ENCODE results near the gene ERAS. TPM values are rescaled to one million over a fixed set of nuclear protein-coding genes. Genes with fewer than 3 reads are reported as not detected.

ERAS gene
- total and polyA plus RNA-seq, 2 donors (not counting 3 experiments of a cell fraction or from before 2014, with no cell fraction given), result 0.14 TPM; not detected in 1

DNA sequence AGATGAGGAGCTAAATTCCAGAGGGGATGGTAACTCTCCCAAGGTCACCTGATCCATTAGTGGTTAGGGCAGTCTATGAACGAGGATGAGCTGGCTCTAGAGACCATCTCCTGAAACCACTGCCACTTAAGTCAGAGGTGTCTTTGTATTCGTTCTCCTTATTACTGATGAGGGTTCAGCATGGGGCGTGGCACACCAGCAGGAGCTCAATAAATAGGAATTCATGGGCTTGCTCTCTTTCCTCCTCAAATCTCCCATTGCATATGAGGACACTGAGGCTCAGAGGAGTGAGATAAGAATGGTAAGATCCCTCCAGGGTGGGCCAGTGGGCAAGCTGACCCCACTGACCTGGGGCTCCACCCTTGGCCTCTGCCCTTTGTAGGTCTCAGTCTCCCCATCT lies 41.6 kb upstream of the ERAS start:
- ChIA-PET POLR2A (interaction anchor here (0.5 kb wide), 1 partner anchor 174 kb away, joined by 6 read pairs; no protein-coding TSS in a partner anchor), CTCF (interaction anchor here (0.6 kb wide), 1 partner anchor 83 kb away, joined by 3 read pairs; no protein-coding TSS in a partner anchor)
- Histone ChIP-seq H3K27me3 (ENCODE audit: control insufficient read depth in 2 of 2, insufficient read depth in 2 of 2, low read length in 2 of 2) (no peaks in the 10 kb centered on the region), H3K9me1 (replicated peaks; ENCODE audit: control insufficient read depth, extremely low read depth, insufficient read depth, low read length) (no peaks in the 10 kb centered on the region), H3K4me1 (ENCODE audit: control insufficient read depth, extremely low read depth, insufficient read depth, low read length) (no peaks in the 10 kb centered on the region), H4K20me1 (replicated peaks; ENCODE audit: control insufficient read depth, extremely low read depth, insufficient read depth, low read length) (no peaks in the 10 kb centered on the region), H3K79me2 (ENCODE audit: control insufficient read depth, insufficient read depth, low read length) (no peaks in the 10 kb centered on the region), H3K4me3 (replicated peaks in 1 of 3; ENCODE audit: insufficient read depth in 1 of 3, low read depth in 1 of 3, low read length in 3 of 3) (no peak overlapping the region), H3K4me2 (ENCODE audit: insufficient read depth, low read length) (no peak overlapping the region), H3K27ac (ENCODE audit: insufficient read depth, low read depth, low read length) (no peak overlapping the region), H3K36me3 (ENCODE audit: control insufficient read depth in 2 of 2, extremely low read depth in 1 of 2, insufficient read depth in 2 of 2, low read length in 2 of 2) (no peaks in the 10 kb centered on the region), H3K9ac (replicated peaks; ENCODE audit: extremely low read depth, insufficient read depth, low read length) (no peak overlapping the region), H3K9me3 (replicated peaks; ENCODE audit: control insufficient read depth, insufficient read depth, low read length) (no peaks in the 10 kb centered on the region), H2AFZ (ENCODE audit: low read depth, low read length) (no peak overlapping the region)
- TF ChIP-seq EZH2 (IDR thresholded peaks at IDR 0.05; ENCODE audit: borderline replicate concordance, low read depth, low read length, severe bottlenecking) (no peak), FOS (IDR thresholded peaks at IDR 0.05; ENCODE audit: borderline replicate concordance, insufficient read depth, low read length) (no peak), POLR2AphosphoS5 (IDR thresholded peaks at IDR 0.05; ENCODE audit: insufficient read depth, low read depth, low read length) (no peak), POLR2A (IDR thresholded peaks at IDR 0.05; ENCODE audit: low read depth, low read length) (no peak), JUN (IDR thresholded peaks at IDR 0.05; ENCODE audit: borderline replicate concordance, insufficient read depth, insufficient read length, low read depth) (no peak), MYC (IDR thresholded peaks at IDR 0.05; ENCODE audit: low read depth, low read length) (no peak), GATA2 (IDR thresholded peaks at IDR 0.05; ENCODE audit: insufficient read depth, insufficient read length, low read depth, low read length) (no peak)
- TF ChIP-seq, protein P1, sequence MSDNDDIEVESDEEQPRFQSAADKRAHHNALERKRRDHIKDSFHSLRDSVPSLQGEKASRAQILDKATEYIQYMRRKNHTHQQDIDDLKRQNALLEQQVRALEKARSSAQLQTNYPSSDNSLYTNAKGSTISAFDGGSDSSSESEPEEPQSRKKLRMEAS (IDR thresholded peaks at IDR 0.05; ENCODE audit: insufficient read depth, insufficient read length), result no peak
- TF ChIP-seq, protein P2, sequence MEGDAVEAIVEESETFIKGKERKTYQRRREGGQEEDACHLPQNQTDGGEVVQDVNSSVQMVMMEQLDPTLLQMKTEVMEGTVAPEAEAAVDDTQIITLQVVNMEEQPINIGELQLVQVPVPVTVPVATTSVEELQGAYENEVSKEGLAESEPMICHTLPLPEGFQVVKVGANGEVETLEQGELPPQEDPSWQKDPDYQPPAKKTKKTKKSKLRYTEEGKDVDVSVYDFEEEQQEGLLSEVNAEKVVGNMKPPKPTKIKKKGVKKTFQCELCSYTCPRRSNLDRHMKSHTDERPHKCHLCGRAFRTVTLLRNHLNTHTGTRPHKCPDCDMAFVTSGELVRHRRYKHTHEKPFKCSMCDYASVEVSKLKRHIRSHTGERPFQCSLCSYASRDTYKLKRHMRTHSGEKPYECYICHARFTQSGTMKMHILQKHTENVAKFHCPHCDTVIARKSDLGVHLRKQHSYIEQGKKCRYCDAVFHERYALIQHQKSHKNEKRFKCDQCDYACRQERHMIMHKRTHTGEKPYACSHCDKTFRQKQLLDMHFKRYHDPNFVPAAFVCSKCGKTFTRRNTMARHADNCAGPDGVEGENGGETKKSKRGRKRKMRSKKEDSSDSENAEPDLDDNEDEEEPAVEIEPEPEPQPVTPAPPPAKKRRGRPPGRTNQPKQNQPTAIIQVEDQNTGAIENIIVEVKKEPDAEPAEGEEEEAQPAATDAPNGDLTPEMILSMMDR (IDR thresholded peaks at IDR 0.05; ENCODE audit: extremely low read depth in 1 of 2, insufficient read depth in 1 of 2, low read depth in 1 of 2, low read length in 2 of 2), result no peak
- FAIRE-seq, result no peak
- intact Hi-C loops (cut with micrococcal nuclease), result no loop called here
- dilution Hi-C loops (cut with MboI; ENCODE audit: extremely low pct_ligation_motif_present, low sequenced_read_pairs), result no loop called here
- no TSS peak for BruUV-seq (replicated peaks)
- no peak for DNase-seq (ENCODE audit: low read depth, low spot score)

All from endothelial cell of umbilical vein (primary cell).